Type B pancreatic cell (in vitro differentiated cells): ENCODE results near the gene CFAP251. TPM values are rescaled to one million over a fixed set of nuclear protein-coding genes. Genes with fewer than 3 reads are reported as not detected.
"Not testable (repeated sequence)": the region's sequence is repeated elsewhere in the genome, so short reads cannot be mapped to it uniquely, and the experiment has no call there.

Experiments used
- DNase-seq: peaks from one replicate; pipeline ENCODE4 v3.0.0; 2021; ENCODE audit warnings: mixed read lengths; ENCODE audit not compliant: unreplicated experiment; ENCODE audit errors: extremely low spot score
- H3K27ac Mint-ChIP-seq: 2 replicates; pipeline ENCODE4 v1.8.0; 2021; ENCODE audit warnings: mild to moderate bottlenecking, mixed read lengths
- H3K27me3 Mint-ChIP-seq: 2 replicates; pipeline ENCODE4 v1.8.0; 2021; ENCODE audit warnings: mixed read lengths
- H3K36me3 Mint-ChIP-seq: 2 replicates; pipeline ENCODE4 v1.8.0; 2021; ENCODE audit warnings: mixed read lengths
- H3K4me1 Mint-ChIP-seq: one replicate; pipeline ENCODE4 v1.8.0; 2021; ENCODE audit warnings: mixed read lengths; ENCODE audit not compliant: unreplicated experiment
- H3K4me3 Mint-ChIP-seq: 2 replicates; pipeline ENCODE4 v1.8.0; 2021; ENCODE audit warnings: mild to moderate bottlenecking, mixed read lengths
- H3K9me3 Mint-ChIP-seq: 2 replicates; pipeline ENCODE4 v1.8.0; 2021; ENCODE audit warnings: mixed read lengths
- total RNA-seq: library from RNA; stranded (reverse); gene quantifications from 2 replicates; pipeline ENCODE4 v1.2.1, GENCODE V29; 2021; ENCODE audit warnings: low replicate concordance
- TF ChIP-seq, protein P1 (sequence below): fragments of 200-600 bp; sonication (generic); conservative IDR thresholded peaks from 2 replicates; pipeline ENCODE4 v1.5.0; 2021; ENCODE audit warnings: antibody characterized with exemption, mild to moderate bottlenecking

Gene CFAP251
- total RNA-seq, 1 donor from 2014 or later, result 3.3 TPM

GRCh38 chr12:121874071-121874470, 44.3 kb upstream of the CFAP251 start:
- H3K27ac Mint-ChIP-seq, result no peak overlapping the region
- TF ChIP-seq, protein P1, sequence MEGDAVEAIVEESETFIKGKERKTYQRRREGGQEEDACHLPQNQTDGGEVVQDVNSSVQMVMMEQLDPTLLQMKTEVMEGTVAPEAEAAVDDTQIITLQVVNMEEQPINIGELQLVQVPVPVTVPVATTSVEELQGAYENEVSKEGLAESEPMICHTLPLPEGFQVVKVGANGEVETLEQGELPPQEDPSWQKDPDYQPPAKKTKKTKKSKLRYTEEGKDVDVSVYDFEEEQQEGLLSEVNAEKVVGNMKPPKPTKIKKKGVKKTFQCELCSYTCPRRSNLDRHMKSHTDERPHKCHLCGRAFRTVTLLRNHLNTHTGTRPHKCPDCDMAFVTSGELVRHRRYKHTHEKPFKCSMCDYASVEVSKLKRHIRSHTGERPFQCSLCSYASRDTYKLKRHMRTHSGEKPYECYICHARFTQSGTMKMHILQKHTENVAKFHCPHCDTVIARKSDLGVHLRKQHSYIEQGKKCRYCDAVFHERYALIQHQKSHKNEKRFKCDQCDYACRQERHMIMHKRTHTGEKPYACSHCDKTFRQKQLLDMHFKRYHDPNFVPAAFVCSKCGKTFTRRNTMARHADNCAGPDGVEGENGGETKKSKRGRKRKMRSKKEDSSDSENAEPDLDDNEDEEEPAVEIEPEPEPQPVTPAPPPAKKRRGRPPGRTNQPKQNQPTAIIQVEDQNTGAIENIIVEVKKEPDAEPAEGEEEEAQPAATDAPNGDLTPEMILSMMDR, result no peak
- DNase-seq, result no peak
- no peaks in the 10 kb centered on the region for H3K9me3 Mint-ChIP-seq
- H3K4me1 Mint-ChIP-seq, result peaks cover 6% of the 10 kb centered on the region
- H3K36me3 Mint-ChIP-seq, result no peaks in the 10 kb centered on the region
- H3K4me3 Mint-ChIP-seq, result no peak overlapping the region
- H3K27me3 Mint-ChIP-seq, result no peaks in the 10 kb centered on the region

DNA sequence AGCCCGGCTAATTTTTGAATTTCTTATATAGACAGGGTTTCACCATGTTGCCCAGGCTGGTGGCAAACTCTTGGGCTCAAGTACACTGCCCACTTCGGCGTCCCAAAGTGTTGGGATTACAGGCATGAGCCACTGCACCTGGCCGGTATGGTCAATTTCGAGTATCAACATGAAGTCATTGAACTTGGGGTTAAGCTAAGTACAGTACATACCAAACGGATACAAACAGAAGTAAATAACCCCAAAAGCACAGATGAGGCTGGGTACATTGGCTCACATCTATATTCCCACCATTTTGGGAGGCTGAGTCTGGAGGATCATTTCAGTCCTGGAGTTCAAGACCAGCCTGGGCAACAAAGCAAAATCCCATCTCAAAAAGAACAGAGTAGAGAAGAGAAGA, 42.8 kb upstream of the CFAP251 start:
- H3K27ac Mint-ChIP-seq, result no peak overlapping the region
- TF ChIP-seq, protein P1, result no peak
- H3K4me1 Mint-ChIP-seq, result peaks cover 6% of the 10 kb centered on the region
- DNase-seq, result no peak
- no peak overlapping the region for H3K4me3 Mint-ChIP-seq
- no peaks in the 10 kb centered on the region for H3K9me3 Mint-ChIP-seq
- H3K36me3 Mint-ChIP-seq, result no peaks in the 10 kb centered on the region
- no peaks in the 10 kb centered on the region for H3K27me3 Mint-ChIP-seq

DNA sequence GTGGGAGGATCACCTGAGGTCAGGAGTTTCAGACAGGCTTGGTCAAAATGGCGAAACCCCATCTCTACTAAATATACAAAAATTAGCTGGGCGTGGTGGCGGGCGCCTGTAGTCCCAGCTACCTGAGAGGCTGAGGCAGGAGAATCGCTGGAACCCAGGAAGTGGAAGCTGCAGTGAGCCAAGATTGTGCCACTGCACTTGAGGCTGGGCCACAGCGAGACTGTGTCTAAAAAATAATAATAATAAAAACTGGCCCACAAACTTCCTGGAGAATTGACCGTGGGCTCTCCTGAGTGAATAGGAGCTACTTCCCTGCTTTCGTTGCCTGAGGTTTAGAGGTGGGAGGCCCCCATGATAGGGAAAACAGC, 42.3 kb upstream of the CFAP251 start:
- H3K27ac Mint-ChIP-seq, H3K4me1 Mint-ChIP-seq, H3K9me3 Mint-ChIP-seq, H3K27me3 Mint-ChIP-seq, H3K36me3 Mint-ChIP-seq, DNase-seq, H3K4me3 Mint-ChIP-seq: not testable (repeated sequence)

- H3K27ac Mint-ChIP-seq, result no peak overlapping the region
- DNase-seq, result no peak
- H3K27me3 Mint-ChIP-seq, result no peaks in the 10 kb centered on the region
- H3K4me1 Mint-ChIP-seq, result peaks cover 12% of the 10 kb centered on the region
- no peaks in the 10 kb centered on the region for H3K36me3 Mint-ChIP-seq
- H3K4me3 Mint-ChIP-seq, result no peak overlapping the region
- no peaks in the 10 kb centered on the region for H3K9me3 Mint-ChIP-seq
- TF ChIP-seq, protein P1, result no peak
Measured at GRCh38 chr12:121883315-121883660, 35.1 kb upstream of the CFAP251 start.

GRCh38 chr12:121885129-121885528, 33.3 kb upstream of the CFAP251 start:
- H3K4me1 Mint-ChIP-seq, result peaks cover 24% of the 10 kb centered on the region
- H3K27me3 Mint-ChIP-seq, H3K36me3 Mint-ChIP-seq, DNase-seq, H3K27ac Mint-ChIP-seq, H3K9me3 Mint-ChIP-seq, H3K4me3 Mint-ChIP-seq: not testable (repeated sequence)

GRCh38 chr12:121888083-121888477, 30.3 kb upstream of the CFAP251 start:
- Mint-ChIP-seq H3K4me3 (peak overlapping the region; percentile 100), H3K4me1 (peaks cover 29% of the 10 kb centered on the region), H3K27ac (peak overlapping the region; percentile 95), H3K36me3 (peaks cover 7% of the 10 kb centered on the region), H3K9me3 (no peaks in the 10 kb centered on the region), H3K27me3 (no peaks in the 10 kb centered on the region)
- no peak for DNase-seq
- TF ChIP-seq, protein P1, result no peak
